Heart right ventricle (tissue), 16 donors: Measurements from ENCODE around the gene SPON1. TPM values are rescaled to one million over a fixed set of nuclear protein-coding genes. Genes with fewer than 3 reads are reported as not detected.
A peak's percentile ranks its signal among the peaks of the same experiment; 100 is the strongest.

Experiments
- ATAC-seq, 8 donors: fragments of 200-7000 bp; cut with Tn5 transposase; one replicate each; pipeline ENCODE4 v1.9.1; 2020; ENCODE audit warnings: mild to moderate bottlenecking in 8 of 8, moderate library complexity in 8 of 8, moderate number of reproducible peaks in 1 of 8
- DNase-seq, 2 donors: peaks; one replicate each; pipeline ENCODE4 v3.0.0-alpha.2; 2020
- H3K27ac ChIP-seq, 10 donors: fragments of 200-600 bp; sonication (generic) in 2 of 10; one replicate each; pipeline versions ENCODE4 v1.5.0 to v1.8.0; 2020 to 2022; ENCODE audit warnings: mild to moderate bottlenecking in 3 of 10
- H3K27me3 ChIP-seq, 7 donors: fragments of 200-600 bp; one replicate each; pipeline ENCODE4 v1.8.0; 2021 to 2022; ENCODE audit warnings: mild to moderate bottlenecking in 2 of 7
- H3K36me3 ChIP-seq, 9 donors: fragments of 200-600 bp; sonication (generic) in 1 of 9; one replicate each; pipeline versions ENCODE4 v1.5.0 to v1.8.0; 2020 to 2022; ENCODE audit warnings: mild to moderate bottlenecking in 2 of 9
- H3K4me1 ChIP-seq, 9 donors: fragments of 200-600 bp; sonication (generic) in 1 of 9; one replicate each; pipeline versions ENCODE4 v1.5.0 to v1.8.0; 2020 to 2022; ENCODE audit warnings: mild to moderate bottlenecking in 4 of 9
- H3K4me3 ChIP-seq, 10 donors: fragments of 200-600 bp; sonication (generic) in 2 of 10; one replicate each; pipeline versions ENCODE4 v1.5.0 to v1.8.0; 2020 to 2022; ENCODE audit warnings: mild to moderate bottlenecking in 7 of 10, moderate library complexity in 2 of 10
- H3K9me3 ChIP-seq, 11 donors: fragments of 200-600 bp in 10 of 11; sonication (generic) in 2 of 11; one replicate each; pipeline versions ENCODE4 v1.5.0 to v1.8.0; 2013 to 2022; ENCODE audit warnings: mild to moderate bottlenecking in 2 of 11, control low read depth in 1 of 11, moderate library complexity in 1 of 11
- WGBS, 2 donors: extraction: QIAGEN DNeasy Blood & Tissue Kit; methylation state at CpG; one replicate each; pipeline ENCODE4 v1.1.7; 2013; ENCODE audit warnings: inconsistent platforms in 1 of 2; 5-methylcytosine and 5-hydroxymethylcytosine counted together
- intact Hi-C, 10 donors: fragments of 100-400 bp; cut with DNase I; formaldehyde crosslinking; loops; one replicate each; pipeline versions ENCODE4 v1.11.1 to v1.14.2; 2022
- polyA plus RNA-seq, 2 donors: library from polyadenylated mRNA; stranded (reverse); fragments of 200-250 nt; gene quantifications; one replicate each; pipeline ENCODE4 v1.2.3, GENCODE V29; 2013
- total RNA-seq, 10 donors: library from RNA; stranded (reverse); fragmentation: NEBNext Ultra II Directional in 3 of 10; extraction: Animal tissue kit (Norgen Biotek cat#: 25700) in 3 of 10; gene quantifications; one replicate each; pipeline versions ENCODE4 v1.2.1 to v1.2.4, GENCODE V29; 2021 to 2023
- TF ChIP-seq, protein P1 (sequence below), 9 donors: fragments of 200-600 bp; sonication (generic) in 2 of 9; IDR thresholded peaks; one replicate each; pipeline versions ENCODE4 v1.5.0 to v1.8.0; 2021 to 2022; ENCODE audit warnings: antibody characterized with exemption in 9 of 9, mild to moderate bottlenecking in 5 of 9, moderate library complexity in 1 of 9
- donor health status: Arrhythmogenic right ventricular cardiomyopathy.
- donor health status: ischemic (EF 13 %, LVEDD 7.1; RV severe dilation, severe dysfunction).
- donor health status: healthy with polysubstance abuse.
- donor health status: DM: no; HTN: yes; CAD: no.
- donor health status: DM: no; HTN: no; CAD: no.
- donor health status: ischemic (EF 25% LVEDD 6.9; RV normal size, moderate dysfunction).
- donor health status: ischemic (EF 25% LVEDD 5.7; RV mildly dilated, moderate dysfunction).
- donor health status: healthy.
- donor health status: DM: yes; HTN: yes; CAD: no.
- donor health status: Ischemic cardiomyopathy.
- donor health status: ischemic (EF 35%, LVEDD 5.7; RV mildly dilated, moderate dysfunction).
- donor health status: nonischemic (EF 11% LVEDD 7.7; RV severe dilation, severe dysfunction).
- donor health status: DM: yes; HTN: yes; CAD: no.
- donor health status: PGD.
- donor health status: ischemic (EF 29% LVEDD 5.4; RV normal size, mild dysfunction).
- donor health status: nonischemic (EF 23%, LVEDD 6.1; RV moderate dilation, normal function).

The SPON1 gene
- total and polyA plus RNA-seq, 12 donors, result 2.9 to 14.7 (median 5.6) TPM

DNA sequence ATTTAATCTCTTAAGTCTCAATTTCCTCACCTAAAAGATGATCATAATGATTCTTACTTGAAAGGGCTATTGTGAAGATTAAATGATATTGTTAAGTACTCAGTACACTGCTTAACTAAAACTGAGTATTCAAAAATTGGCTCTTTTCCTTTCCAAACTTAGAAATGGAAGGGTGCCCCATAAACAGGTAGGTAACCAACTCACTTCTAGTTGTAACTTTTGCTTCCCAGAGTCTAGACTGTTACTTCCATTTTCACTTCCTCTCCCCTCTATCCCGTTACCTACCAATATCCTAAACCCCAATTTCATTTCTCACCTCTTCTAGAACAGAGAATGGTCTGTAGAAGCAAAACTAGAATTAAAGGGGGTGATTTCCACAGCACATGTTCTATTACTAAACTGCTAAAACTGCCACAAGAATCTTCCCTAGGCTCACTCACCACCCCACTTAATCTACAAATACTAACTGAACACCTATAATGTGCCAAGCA lies 346.4 kb downstream of the SPON1 start:
- Histone ChIP-seq H3K27me3 (no peaks in the 10 kb centered on the region), H3K9me3 (no peaks in the 10 kb centered on the region), H3K4me3 (no peak overlapping the region), H3K27ac (no peak overlapping the region), H3K36me3 (no peaks in the 10 kb centered on the region), H3K4me1 (peaks cover 0 to 66% (median 28%) of the 10 kb centered on the region in 9 donors)
- 93 to 100% methylated on average over 1 of the region's 1 CpG for WGBS, 2 donors
- intact Hi-C loops, result loop anchor here in 2 of 10 donors (10.0 kb wide), 2 partner anchors 46 to 146 kb away; partner anchors contain the start of gene RRAS2 (in 1 of the 2)
- DNase-seq (no peak), ATAC-seq (no peak)
- TF ChIP-seq, protein P1, sequence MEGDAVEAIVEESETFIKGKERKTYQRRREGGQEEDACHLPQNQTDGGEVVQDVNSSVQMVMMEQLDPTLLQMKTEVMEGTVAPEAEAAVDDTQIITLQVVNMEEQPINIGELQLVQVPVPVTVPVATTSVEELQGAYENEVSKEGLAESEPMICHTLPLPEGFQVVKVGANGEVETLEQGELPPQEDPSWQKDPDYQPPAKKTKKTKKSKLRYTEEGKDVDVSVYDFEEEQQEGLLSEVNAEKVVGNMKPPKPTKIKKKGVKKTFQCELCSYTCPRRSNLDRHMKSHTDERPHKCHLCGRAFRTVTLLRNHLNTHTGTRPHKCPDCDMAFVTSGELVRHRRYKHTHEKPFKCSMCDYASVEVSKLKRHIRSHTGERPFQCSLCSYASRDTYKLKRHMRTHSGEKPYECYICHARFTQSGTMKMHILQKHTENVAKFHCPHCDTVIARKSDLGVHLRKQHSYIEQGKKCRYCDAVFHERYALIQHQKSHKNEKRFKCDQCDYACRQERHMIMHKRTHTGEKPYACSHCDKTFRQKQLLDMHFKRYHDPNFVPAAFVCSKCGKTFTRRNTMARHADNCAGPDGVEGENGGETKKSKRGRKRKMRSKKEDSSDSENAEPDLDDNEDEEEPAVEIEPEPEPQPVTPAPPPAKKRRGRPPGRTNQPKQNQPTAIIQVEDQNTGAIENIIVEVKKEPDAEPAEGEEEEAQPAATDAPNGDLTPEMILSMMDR (IDR thresholded peaks at IDR 0.05), result peak in 1 of 9 donors; percentile 4

- H3K36me3 ChIP-seq, result no peaks in the 10 kb centered on the region
- no peak overlapping the region for H3K27ac ChIP-seq
- TF ChIP-seq, protein P1 (IDR thresholded peaks at IDR 0.05), result no peak
- no peaks in the 10 kb centered on the region for H3K27me3 ChIP-seq
- DNase-seq, result no peak
- no peaks in the 10 kb centered on the region for H3K9me3 ChIP-seq
- H3K4me1 ChIP-seq, result peaks cover 0 to 62% (median 28%) of the 10 kb centered on the region in 9 donors
- H3K4me3 ChIP-seq, result no peak overlapping the region
- ATAC-seq, result no peak
- 79 to 82% methylated on average over 4 of the region's 4 CpGs for WGBS, 2 donors
- intact Hi-C loops, result loop anchor here in 2 of 10 donors (10.0 kb wide), 2 partner anchors 45 to 145 kb away; partner anchors contain the start of gene RRAS2 (in 1 of the 2)
These were observed 347.1 kb downstream of the SPON1 start for GRCh38 chr11:14309425-14310192.

DNA sequence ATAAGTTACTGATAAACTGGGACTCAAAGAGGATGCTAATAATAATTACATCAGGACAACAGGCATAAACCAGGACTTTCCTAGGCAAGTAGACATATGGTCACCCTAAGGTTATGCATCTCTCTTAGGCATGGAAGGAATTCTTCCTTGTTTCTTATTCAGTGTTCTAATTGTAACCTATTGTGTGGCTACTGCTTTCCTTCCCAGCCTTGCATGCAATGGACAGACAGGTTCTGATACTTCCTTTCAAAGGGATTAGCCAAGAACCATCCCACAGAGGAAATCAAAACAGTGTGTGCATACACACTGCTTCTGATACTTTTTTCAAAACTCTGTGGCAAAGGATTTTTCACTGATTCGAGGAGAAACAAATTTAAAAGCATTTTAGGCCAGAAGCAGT lies 348.2 kb downstream of the SPON1 start:
- Histone ChIP-seq H3K4me3 (no peak overlapping the region), H3K4me1 (peaks cover 0 to 61% (median 28%) of the 10 kb centered on the region in 9 donors), H3K27ac (no peak overlapping the region), H3K9me3 (no peaks in the 10 kb centered on the region), H3K36me3 (no peaks in the 10 kb centered on the region), H3K27me3 (no peaks in the 10 kb centered on the region)
- ATAC-seq (peak in 2 of 8 donors; percentile 26 to 31), DNase-seq (no peak)
- TF ChIP-seq, protein P1 (IDR thresholded peaks at IDR 0.05), result no peak
- intact Hi-C loops, result no loop called here
- 52 to 60% methylated on average over 1 of the region's 1 CpG for WGBS, 2 donors

DNA sequence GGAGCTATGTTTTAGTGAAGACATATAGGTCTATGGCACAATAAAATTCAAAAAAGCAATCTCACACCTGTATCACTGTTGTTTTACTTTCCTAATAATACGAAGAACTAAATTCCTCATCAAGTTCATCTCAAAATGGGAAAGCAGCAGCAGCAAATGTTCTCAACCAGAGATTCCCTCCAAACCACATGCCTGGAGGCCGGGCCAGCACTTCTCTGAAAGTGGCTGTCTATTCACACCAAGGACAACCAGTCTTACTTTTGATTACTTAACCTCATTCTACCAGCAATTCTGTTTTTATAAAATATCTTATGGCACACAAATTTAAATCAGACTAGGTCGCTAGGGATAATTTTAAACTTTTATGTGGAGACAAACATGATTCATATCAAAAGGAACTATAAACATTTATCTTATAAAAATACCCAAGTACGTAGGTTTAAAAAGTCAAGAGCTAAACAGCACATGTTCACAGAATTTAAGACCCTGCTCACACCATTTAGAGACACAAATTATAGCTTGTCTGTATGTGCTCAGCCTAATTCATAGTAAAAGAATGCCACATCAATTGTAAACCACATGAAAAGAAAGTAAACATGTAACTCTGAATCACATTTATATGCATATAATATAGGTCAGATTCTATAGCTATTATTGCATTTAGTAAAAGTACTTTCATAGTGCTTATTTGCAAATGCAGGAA lies 350.4 kb downstream of the SPON1 start:
- H3K4me3 ChIP-seq, result no peak overlapping the region
- no peak overlapping the region for H3K27ac ChIP-seq
- peaks cover 0 to 60% (median 28%) of the 10 kb centered on the region in 9 donors for H3K4me1 ChIP-seq
- ATAC-seq (no peak), DNase-seq (no peak)
- no peaks in the 10 kb centered on the region for H3K27me3 ChIP-seq
- H3K9me3 ChIP-seq, result no peaks in the 10 kb centered on the region
- intact Hi-C loops, result no loop called here
- WGBS, 2 donors, result 88 to 93% methylated on average over 4 of the region's 4 CpGs
- H3K36me3 ChIP-seq, result no peaks in the 10 kb centered on the region
- TF ChIP-seq, protein P1 (IDR thresholded peaks at IDR 0.05), result no peak
